Fibroblast of skin of scalp (primary cell): ENCODE measurements around the gene IFT88.

Source experiments
- DNase-seq: peaks from one replicate; pipeline ENCODE4 v3.0.0-alpha.2; 2013

Gene IFT88

GRCh38 chr13:20718958-20719566 lies 152.1 kb downstream of the IFT88 start:
- DNase-seq, result no peak

GRCh38 chr13:20719783-20720182 lies 152.8 kb downstream of the IFT88 start:
- no peak for DNase-seq

- DNase-seq, result no peak
These were observed 153.5 kb downstream of the IFT88 start for GRCh38 chr13:20720499-20720898.

- no peak for DNase-seq
These were observed 154.1 kb downstream of the IFT88 start for GRCh38 chr13:20721058-20721453.

- peak; percentile 53 for DNase-seq
These were observed 154.7 kb downstream of the IFT88 start for GRCh38 chr13:20721454-20722357.

GRCh38 chr13:20727856-20728255 lies 160.9 kb downstream of the IFT88 start:
- no peak for DNase-seq

- no peak for DNase-seq
These were observed 161.8 kb downstream of the IFT88 start for GRCh38 chr13:20728579-20729311.

- no peak for DNase-seq
These were observed 163.0 kb downstream of the IFT88 start for GRCh38 chr13:20729633-20730585.

- no peak for DNase-seq
These were observed 171.7 kb downstream of the IFT88 start for GRCh38 chr13:20738616-20739015.

GRCh38 chr13:20740021-20740420 lies 173.1 kb downstream of the IFT88 start:
- DNase-seq, result no peak
